Activated B cell treated with CpG ODN at 0.5 μM for 24 hours (primary cell): ENCODE data around the gene AVEN. TPM values are rescaled to one million over a fixed set of nuclear protein-coding genes. Genes with fewer than 3 reads are reported as not detected.

Experiments used
- ATAC-seq: fragments of 200-7000 bp; cut with Tn5 transposase; one replicate; pipeline ENCODE4 v1.10.0; 2021; ENCODE audit warnings: low read depth, mild to moderate bottlenecking, moderate library complexity
- CTCF ChIA-PET: fragments of 350-600 bp; sonication (Branson Sonifier 250); formaldehyde crosslinking; loops from one replicate; lab custom pipeline; 2021; ENCODE audit warnings: antibody characterized with exemption; lab: Charles Lee
- POLR2A ChIA-PET: fragments of 350-600 bp; sonication (Branson Sonifier 250); formaldehyde crosslinking; loops from one replicate; lab custom pipeline; 2021; ENCODE audit warnings: antibody characterized with exemption; lab: Charles Lee
- DNase-seq: peaks from one replicate; pipeline ENCODE4 v3.0.0; 2022
- H3K27ac Mint-ChIP-seq: one replicate; pipeline ENCODE4 v1.8.0; 2020; ENCODE audit warnings: mixed read lengths
- H3K27me3 Mint-ChIP-seq: one replicate; pipeline ENCODE4 v1.8.0; 2021; ENCODE audit warnings: mixed read lengths
- H3K36me3 Mint-ChIP-seq: one replicate; pipeline ENCODE4 v1.8.0; 2021; ENCODE audit warnings: low read depth, mixed read lengths
- H3K4me1 Mint-ChIP-seq: one replicate; pipeline ENCODE4 v1.8.0; 2021; ENCODE audit warnings: mixed read lengths
- H3K4me3 Mint-ChIP-seq: one replicate; pipeline ENCODE4 v1.8.0; 2020; ENCODE audit warnings: mild to moderate bottlenecking, mixed read lengths
- H3K9me3 Mint-ChIP-seq: one replicate; pipeline ENCODE4 v1.8.0; 2020; ENCODE audit warnings: mixed read lengths
- intact Hi-C: fragments of 100-400 bp; cut with micrococcal nuclease; formaldehyde crosslinking; loops from one replicate; pipeline ENCODE4 v1.15.1; 2024
- total RNA-seq: library from RNA; stranded (reverse); gene quantifications from 2 replicates; pipeline ENCODE4 v1.2.3, GENCODE V29; 2022
- TF ChIP-seq, protein P1 (sequence below): fragments of 200-600 bp; IDR thresholded peaks from one replicate; pipeline ENCODE4 v1.8.0; 2022; ENCODE audit warnings: antibody characterized with exemption, mild to moderate bottlenecking

Gene AVEN
- total RNA-seq, 1 donor from 2014 or later = 14.1 TPM

DNA sequence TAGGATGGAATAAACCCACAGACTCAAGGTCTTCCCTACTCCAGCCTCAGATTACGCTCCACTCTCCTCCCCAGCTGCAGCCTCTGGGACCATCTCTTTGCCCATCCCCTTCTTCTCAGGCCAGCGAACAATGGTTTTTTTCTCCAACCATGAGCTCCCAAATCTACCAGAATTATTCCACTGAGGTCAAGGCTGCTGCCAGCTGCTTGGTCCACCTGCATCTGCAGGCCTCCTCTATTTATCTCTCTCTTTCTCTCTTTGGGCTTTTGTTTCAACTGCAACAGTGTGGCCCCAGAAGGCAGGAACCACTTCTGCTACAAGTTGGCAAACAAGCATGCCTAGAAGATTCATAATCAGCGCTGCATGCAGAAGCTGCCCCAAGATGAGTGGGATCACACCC lies 51.6 kb downstream of the AVEN start:
- DNase-seq (no peak), ATAC-seq (no peak)
- H3K27ac Mint-ChIP-seq = no peak overlapping the region
- no peaks in the 10 kb centered on the region for H3K4me1 Mint-ChIP-seq
- ChIA-PET POLR2A (no interaction called here), CTCF (no interaction called here)
- H3K9me3 Mint-ChIP-seq = no peaks in the 10 kb centered on the region
- TF ChIP-seq, protein P1, sequence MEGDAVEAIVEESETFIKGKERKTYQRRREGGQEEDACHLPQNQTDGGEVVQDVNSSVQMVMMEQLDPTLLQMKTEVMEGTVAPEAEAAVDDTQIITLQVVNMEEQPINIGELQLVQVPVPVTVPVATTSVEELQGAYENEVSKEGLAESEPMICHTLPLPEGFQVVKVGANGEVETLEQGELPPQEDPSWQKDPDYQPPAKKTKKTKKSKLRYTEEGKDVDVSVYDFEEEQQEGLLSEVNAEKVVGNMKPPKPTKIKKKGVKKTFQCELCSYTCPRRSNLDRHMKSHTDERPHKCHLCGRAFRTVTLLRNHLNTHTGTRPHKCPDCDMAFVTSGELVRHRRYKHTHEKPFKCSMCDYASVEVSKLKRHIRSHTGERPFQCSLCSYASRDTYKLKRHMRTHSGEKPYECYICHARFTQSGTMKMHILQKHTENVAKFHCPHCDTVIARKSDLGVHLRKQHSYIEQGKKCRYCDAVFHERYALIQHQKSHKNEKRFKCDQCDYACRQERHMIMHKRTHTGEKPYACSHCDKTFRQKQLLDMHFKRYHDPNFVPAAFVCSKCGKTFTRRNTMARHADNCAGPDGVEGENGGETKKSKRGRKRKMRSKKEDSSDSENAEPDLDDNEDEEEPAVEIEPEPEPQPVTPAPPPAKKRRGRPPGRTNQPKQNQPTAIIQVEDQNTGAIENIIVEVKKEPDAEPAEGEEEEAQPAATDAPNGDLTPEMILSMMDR = no peak
- H3K36me3 Mint-ChIP-seq = peaks cover 5% of the 10 kb centered on the region
- H3K27me3 Mint-ChIP-seq = no peaks in the 10 kb centered on the region
- intact Hi-C loops = no loop called here
- no peak overlapping the region for H3K4me3 Mint-ChIP-seq

DNA sequence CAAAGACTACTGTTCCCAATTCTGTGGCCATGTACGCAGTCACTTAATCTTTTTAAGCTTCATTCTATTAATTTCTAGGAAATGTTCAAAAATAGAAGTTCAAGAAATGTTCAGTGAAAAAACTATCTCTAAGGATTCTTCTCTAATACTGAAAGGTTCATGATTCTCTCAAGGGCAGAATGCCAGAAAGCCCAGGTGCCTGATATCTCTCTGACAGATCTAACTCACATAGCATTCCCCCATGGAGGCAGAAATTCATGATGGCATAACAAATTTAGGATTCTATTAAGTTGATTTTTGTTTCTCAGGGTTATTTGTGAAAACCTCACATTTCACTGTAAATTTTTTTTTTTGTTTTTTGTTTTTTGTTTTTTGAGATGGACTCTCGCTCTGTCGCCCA lies 53.3 kb downstream of the AVEN start:
- H3K9me3 Mint-ChIP-seq = no peaks in the 10 kb centered on the region
- ATAC-seq (no peak), DNase-seq (no peak)
- ChIA-PET CTCF (no interaction called here), POLR2A (no interaction called here)
- H3K36me3 Mint-ChIP-seq = peaks cover 5% of the 10 kb centered on the region
- H3K4me3 Mint-ChIP-seq = no peak overlapping the region
- no peaks in the 10 kb centered on the region for H3K27me3 Mint-ChIP-seq
- H3K4me1 Mint-ChIP-seq = no peaks in the 10 kb centered on the region
- no peak overlapping the region for H3K27ac Mint-ChIP-seq
- intact Hi-C loops = no loop called here
- TF ChIP-seq, protein P1 = no peak

DNA sequence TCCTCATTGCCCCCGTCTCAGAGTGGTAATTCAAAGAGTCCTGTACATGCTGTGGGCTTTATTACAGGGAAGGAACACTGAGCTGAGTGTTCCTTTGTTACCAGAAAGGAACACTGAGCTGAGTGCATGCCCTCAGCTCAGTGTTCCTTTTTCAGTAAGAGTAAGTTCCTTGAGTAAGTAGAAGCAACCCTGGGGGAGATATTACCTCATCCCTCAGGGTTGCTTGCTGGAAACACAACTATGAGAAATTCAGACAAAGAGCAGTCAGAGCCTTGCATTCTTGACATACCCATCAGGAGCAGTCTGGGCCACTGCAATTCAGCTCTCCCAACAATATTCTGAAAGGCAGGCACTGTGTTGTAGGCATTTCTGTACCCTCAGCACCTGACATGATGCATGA lies 53.7 kb downstream of the AVEN start:
- POLR2A ChIA-PET = no interaction called here
- TF ChIP-seq, protein P1 = no peak
- no peaks in the 10 kb centered on the region for H3K4me1 Mint-ChIP-seq
- ATAC-seq = no peak
- H3K4me3 Mint-ChIP-seq = no peak overlapping the region
- H3K27me3 Mint-ChIP-seq = no peaks in the 10 kb centered on the region
- H3K27ac Mint-ChIP-seq = no peak overlapping the region
- intact Hi-C loops = no loop called here
- H3K9me3 Mint-ChIP-seq = no peaks in the 10 kb centered on the region
- peaks cover 5% of the 10 kb centered on the region for H3K36me3 Mint-ChIP-seq
- CTCF ChIA-PET = no interaction called here
- no peak for DNase-seq

DNA sequence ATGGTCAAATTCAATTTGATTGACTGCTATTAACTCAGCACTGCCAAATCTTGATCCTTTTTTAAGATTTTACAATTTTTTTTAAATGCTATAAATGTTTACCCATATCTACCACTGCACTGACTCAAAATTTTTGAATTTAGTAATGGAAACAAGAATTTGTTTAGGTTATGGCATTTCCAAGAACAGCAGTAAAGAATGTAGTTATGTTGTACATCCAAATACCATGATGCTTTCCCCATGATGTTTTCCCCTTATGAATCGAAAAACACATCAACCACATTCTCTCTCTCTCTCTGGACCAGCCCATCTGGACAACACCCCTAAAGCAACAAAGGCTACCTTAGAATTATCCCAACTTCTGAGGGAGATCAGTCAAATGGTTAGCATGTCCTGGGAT lies 56.5 kb downstream of the AVEN start:
- no peak overlapping the region for H3K27ac Mint-ChIP-seq
- ATAC-seq = no peak
- TF ChIP-seq, protein P1 = no peak
- H3K36me3 Mint-ChIP-seq = peaks cover 5% of the 10 kb centered on the region
- H3K4me3 Mint-ChIP-seq = no peak overlapping the region
- DNase-seq = no peak
- no peaks in the 10 kb centered on the region for H3K9me3 Mint-ChIP-seq
- H3K4me1 Mint-ChIP-seq = no peaks in the 10 kb centered on the region
- ChIA-PET CTCF (no interaction called here), POLR2A (no interaction called here)
- no peaks in the 10 kb centered on the region for H3K27me3 Mint-ChIP-seq
- intact Hi-C loops = no loop called here

DNA sequence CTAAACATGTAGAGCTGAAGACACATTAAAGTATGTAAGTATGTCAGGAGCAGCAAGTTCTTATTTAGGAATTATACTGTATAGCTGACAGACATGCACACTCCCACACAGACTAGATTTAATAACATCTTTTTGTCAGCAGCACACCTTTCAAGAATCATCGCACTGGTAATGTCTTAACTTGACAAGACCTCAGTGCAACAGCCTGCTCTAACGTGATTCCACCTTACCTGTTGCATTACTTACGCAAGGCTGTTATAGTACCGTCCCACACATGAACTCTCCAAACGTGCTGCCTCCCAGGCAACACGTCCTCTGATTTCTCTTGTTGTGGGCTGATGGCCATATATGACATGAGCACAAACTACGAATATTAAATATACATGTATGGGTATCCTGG lies 58.8 kb downstream of the AVEN start:
- TF ChIP-seq, protein P1 = no peak
- peaks cover 5% of the 10 kb centered on the region for H3K36me3 Mint-ChIP-seq
- no peaks in the 10 kb centered on the region for H3K9me3 Mint-ChIP-seq
- no peaks in the 10 kb centered on the region for H3K27me3 Mint-ChIP-seq
- ATAC-seq (no peak), DNase-seq (no peak)
- POLR2A ChIA-PET = no interaction called here
- no peaks in the 10 kb centered on the region for H3K4me1 Mint-ChIP-seq
- intact Hi-C loops = no loop called here
- H3K27ac Mint-ChIP-seq = no peak overlapping the region
- no peak overlapping the region for H3K4me3 Mint-ChIP-seq
- CTCF ChIA-PET = no interaction called here
